ENCODE measurements around the gene IL17RE. TPM values are rescaled to one million over a fixed set of nuclear protein-coding genes. Genes with fewer than 3 reads are reported as not detected.

IL17RE gene
- total and polyA plus RNA-seq, 2 of the 13 experiments (the other 11 are each of a cell fraction or from before 2014, with no cell fraction given), result 14.5 to 24.1 TPM

DNA sequence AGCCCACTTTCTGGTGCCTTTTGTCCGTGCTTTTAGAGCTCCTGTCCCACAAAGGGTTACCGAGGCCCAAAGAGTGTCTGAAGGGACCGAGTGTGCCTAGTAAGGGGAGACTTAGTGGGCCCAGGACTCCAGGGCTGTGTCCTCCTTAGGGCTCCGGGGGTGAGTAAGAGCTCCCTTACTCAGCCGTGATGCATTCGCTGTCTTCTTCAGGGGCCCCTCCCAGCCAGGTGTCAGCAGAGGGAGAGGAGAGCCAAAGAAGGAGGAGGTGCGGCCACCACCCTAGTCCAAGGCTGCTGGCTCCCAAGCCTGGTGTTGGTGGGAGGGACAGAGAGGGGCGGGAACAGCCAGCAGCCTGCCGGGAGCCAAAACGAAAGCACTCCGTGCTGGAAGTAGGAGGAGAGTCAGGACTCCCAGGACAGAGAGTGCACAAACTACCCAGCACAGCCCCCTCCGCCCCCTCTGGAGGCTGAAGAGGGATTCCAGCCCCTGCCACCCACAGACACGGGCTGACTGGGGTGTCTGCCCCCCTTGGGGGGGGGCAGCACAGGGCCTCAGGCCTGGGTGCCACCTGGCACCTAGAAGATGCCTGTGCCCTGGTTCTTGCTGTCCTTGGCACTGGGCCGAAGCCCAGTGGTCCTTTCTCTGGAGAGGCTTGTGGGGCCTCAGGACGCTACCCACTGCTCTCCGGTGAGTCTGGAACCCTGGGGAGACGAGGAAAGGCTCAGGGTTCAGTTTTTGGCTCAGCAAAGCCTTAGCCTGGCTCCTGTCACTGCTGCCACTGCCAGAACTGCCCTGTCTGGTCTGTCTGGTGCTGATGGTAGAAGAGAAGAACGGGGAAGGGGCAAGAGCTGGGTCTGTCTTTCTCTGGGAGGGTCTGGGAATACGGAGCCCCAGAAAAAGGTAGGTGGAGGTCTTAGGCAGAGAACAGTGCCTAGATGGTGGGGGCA is 14.4 kb downstream of the IL17RE start, which contains the start of gene IL17RC (continued):
- TF ChIP-seq, protein P1, sequence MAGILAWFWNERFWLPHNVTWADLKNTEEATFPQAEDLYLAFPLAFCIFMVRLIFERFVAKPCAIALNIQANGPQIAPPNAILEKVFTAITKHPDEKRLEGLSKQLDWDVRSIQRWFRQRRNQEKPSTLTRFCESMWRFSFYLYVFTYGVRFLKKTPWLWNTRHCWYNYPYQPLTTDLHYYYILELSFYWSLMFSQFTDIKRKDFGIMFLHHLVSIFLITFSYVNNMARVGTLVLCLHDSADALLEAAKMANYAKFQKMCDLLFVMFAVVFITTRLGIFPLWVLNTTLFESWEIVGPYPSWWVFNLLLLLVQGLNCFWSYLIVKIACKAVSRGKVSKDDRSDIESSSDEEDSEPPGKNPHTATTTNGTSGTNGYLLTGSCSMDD (CRISPR knock-in tag; IDR thresholded peaks at IDR 0.05), result no peak
- TF ChIP-seq RAD51 (IDR thresholded peaks at IDR 0.05; ENCODE audit: borderline replicate concordance) (no peak), ZNF530 (CRISPR knock-in tag; IDR thresholded peaks at IDR 0.05; ENCODE audit: low read depth) (no peak), AHR (CRISPR knock-in tag; IDR thresholded peaks at IDR 0.05) (no peak), ZFP36L2 (CRISPR knock-in tag; IDR thresholded peaks at IDR 0.05) (no peak), PATZ1 (CRISPR knock-in tag; IDR thresholded peaks at IDR 0.05) (peak; percentile 49), ZNF614 (CRISPR knock-in tag; IDR thresholded peaks at IDR 0.05; ENCODE audit: borderline replicate concordance) (no peak), CBX1 (IDR thresholded peaks at IDR 0.05; ENCODE audit: low read depth) (no peak), TRIM24 (CRISPR knock-in tag; IDR thresholded peaks at IDR 0.05) (no peak), CBX2 (IDR thresholded peaks at IDR 0.05; ENCODE audit: low read depth, low read length) (no peak), CBX2 (CRISPR knock-in tag; IDR thresholded peaks at IDR 0.05; ENCODE audit: low read depth) (no peak), HOXA3 (CRISPR knock-in tag; IDR thresholded peaks at IDR 0.05) (no peak; the same call in 1 of the 2 replicates), ZNF878 (CRISPR knock-in tag; IDR thresholded peaks at IDR 0.05) (no peak), JUND (CRISPR knock-in tag; IDR thresholded peaks at IDR 0.05) (no peak), SMAD1 (CRISPR knock-in tag; IDR thresholded peaks at IDR 0.05; ENCODE audit: borderline replicate concordance, low read depth) (no peak), ELF3 (CRISPR knock-in tag; IDR thresholded peaks at IDR 0.05) (no peak), BHLHE40 (IDR thresholded peaks at IDR 0.05; ENCODE audit: low read length) (no peak), ZSCAN21 (CRISPR knock-in tag; IDR thresholded peaks at IDR 0.05; ENCODE audit: borderline replicate concordance) (no peak), ISL2 (CRISPR knock-in tag; IDR thresholded peaks at IDR 0.05) (0 out of 2 replicates have a peak, but pooled peaks have one; percentile 43), JARID2 (CRISPR knock-in tag; IDR thresholded peaks at IDR 0.05; ENCODE audit: insufficient replicate concordance) (no peak), JUN (CRISPR knock-in tag; IDR thresholded peaks at IDR 0.05) (no peak), FOXK2 (IDR thresholded peaks at IDR 0.05) (no peak), ZNF780A (CRISPR knock-in tag; IDR thresholded peaks at IDR 0.05) (no peak), ZNF24 (IDR thresholded peaks at IDR 0.05) (no peak), SKI (IDR thresholded peaks at IDR 0.05; ENCODE audit: partially characterized antibody) (no peak), NFKBIZ (CRISPR knock-in tag; IDR thresholded peaks at IDR 0.05) (no peak), HNRNPLL (IDR thresholded peaks at IDR 0.05; ENCODE audit: low read depth, low read length, poor library complexity, severe bottlenecking) (peak; percentile 29), FOXA1 (IDR thresholded peaks at IDR 0.05) (no peak), FOXA1 (CRISPR knock-in tag; IDR thresholded peaks at IDR 0.05) (no peak), ZNF101 (CRISPR knock-in tag; IDR thresholded peaks at IDR 0.05; ENCODE audit: borderline replicate concordance, low read depth) (no peak), ZNF720 (CRISPR knock-in tag; IDR thresholded peaks at IDR 0.05) (no peak), NR2F6 (IDR thresholded peaks at IDR 0.05) (no peak), NR2F6 (CRISPR knock-in tag; IDR thresholded peaks at IDR 0.05) (no peak; the same call in 1 of the 2 replicates)

Data from HepG2 (cell line).